DMS153 (cell line): ENCODE results near the gene ACYP2.
"Not testable (repeated sequence)": the region's sequence is repeated elsewhere in the genome, so short reads cannot be mapped to it uniquely, and the experiment has no call there.

ENCODE experiments used
- DNase-seq: peaks from one replicate; lab custom pipeline; 2025; lab: John Stamatoyannopoulos, UW

Gene ACYP2

GRCh38 chr2:54099370-54099769 is 16.0 kb upstream of the ACYP2 start:
- no peak for DNase-seq

- no peak for DNase-seq
These were observed 15.4 kb upstream of the ACYP2 start for GRCh38 chr2:54099829-54100585.

GRCh38 chr2:54100772-54101171 is 14.6 kb upstream of the ACYP2 start:
- no peak for DNase-seq

DNA sequence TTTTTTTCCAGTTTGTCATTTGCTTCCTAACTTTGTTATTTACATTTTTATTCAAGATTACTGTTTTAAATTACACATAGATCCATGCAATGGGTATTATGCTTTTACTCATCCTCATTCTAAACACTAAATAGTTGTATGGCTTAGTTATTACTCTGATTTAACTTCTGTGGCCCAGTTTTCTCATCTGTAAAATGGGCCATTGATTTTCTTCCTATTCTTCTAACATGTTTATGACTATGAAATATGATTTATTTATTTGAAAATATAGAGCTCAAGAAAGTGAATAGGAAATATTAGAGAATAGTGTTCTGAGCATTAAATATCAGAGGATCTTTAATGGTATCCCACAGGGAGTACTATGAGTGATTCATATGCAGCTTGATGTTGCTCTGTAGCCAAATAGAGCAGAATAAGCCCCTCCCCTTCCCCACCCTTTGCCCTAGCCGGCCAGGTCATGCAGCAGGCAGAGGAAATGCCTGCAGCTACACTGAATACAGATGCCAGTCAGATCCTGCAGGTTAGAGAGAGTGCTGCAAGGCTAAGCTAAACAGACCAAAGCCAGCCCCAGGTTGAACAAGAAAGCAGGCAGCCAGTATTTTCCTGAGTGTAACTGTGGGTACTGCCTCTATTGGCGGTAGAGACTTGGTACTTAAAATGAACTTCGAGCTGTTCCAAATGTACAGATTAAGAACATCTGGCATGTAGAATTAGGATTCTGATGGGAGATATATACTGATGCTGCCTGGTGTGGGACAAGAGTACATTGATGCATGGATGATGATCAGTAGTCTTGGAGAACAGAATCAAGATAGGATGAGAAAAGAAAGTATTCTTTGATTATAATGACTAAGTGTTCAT is 11.7 kb upstream of the ACYP2 start:
- peak; percentile 24 for DNase-seq

DNA sequence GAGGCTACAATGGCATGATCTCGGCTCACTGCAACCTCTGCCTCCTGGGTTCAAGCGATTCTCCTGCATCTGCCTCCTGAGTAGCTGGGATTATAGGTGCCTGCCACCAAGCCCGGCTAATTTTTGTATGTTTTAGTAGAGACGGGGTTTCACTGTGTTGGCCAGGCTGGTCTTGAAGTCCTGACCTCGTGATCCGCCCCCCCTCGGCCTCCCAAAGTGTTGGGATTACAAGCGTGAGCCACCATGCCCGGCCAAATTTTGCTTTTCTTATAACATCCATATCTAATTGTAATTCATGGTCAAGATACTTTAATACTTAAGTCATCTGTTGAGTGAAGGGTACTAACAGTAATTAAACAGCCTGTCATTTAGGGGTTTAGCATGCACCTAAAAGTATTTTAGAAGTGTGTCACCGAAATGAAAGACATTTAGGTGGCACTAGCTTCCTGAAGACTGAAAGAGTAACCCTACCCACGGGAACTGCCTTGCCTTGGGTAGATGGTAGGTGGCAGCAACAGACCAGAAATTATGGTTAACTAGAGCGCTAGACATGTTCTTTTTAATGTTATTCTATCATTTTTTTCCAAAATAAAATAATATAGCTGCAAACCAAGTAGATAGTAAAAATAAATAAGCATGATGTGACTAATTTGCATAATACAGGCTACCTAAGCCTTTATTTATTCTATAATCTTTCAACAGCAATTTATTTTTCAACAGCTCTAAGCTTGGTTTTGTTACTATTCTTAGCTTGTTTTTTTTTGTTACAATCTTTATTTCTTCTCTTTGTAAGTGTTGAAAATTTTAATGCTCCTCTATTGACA is 8.6 kb upstream of the ACYP2 start:
- DNase-seq: no peak

DNA sequence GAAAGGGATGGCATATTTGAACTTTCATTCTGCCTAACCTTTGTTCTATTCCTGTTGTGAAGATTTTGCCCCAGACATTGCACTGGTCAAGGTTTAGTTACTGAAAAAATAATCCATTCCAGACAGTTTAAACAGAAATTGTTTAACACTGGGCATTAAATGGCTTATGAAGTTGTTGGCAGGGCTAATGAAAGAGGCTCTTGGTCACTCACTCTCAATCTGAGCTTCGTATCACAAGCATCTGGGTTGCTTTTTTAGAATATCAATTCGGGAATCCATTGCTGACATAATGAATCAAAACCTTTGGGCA is 8.0 kb upstream of the ACYP2 start:
- no peak for DNase-seq

DNA sequence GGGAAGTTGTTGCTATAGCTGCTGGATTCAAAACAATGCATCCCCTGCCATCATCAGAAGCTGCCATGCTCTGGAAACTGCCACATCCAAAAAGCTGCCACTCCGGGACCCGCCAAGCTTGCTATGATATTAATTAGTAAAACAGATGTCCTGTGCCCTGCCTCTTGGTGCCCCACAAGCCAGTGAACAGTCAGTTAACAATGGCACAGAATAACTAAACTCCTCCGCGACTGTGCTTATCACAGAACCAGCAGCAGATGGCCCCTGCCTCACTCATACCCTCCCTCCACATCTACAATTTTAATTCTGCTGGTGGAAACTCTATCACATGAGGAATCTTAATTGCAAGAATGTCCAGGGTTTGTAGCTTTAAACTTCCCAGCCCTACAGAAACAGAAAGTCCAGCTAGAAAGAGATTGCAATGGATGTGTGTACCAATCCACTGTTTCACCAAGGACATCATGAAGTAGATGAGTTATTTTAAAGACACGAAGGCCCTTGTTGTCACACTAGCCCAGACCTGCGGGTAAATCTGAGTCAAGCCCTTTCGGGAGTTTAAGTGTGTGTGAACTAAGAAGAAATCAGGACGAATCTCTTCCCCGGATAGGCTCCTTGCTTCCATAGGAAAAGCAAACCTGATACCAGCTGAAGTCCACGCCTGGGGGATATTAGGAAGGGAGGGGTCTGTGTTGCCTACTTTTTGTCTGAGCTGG is 7.4 kb upstream of the ACYP2 start:
- no peak for DNase-seq

GRCh38 chr2:54109848-54110247 is 5.6 kb upstream of the ACYP2 start:
- DNase-seq: no peak

DNA sequence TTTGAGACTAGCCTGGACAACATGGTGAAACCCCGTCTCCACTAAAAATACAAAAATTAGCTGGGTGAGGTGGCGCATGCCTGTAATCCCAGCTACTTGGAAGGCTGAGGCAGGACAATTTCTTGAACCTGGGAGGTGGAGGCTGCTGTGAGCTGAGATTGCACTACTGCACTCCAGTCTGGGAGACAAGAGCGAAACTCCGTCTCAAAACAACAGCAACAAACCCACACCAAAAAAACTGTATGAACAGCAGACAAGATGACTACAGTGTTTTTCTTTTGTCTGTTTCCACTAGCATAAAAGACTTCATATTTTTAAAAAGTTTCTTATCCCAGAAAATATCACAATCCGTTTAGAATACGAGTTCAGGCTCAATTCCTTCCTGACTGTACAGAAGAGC is 936 bp upstream of the ACYP2 start:
- not testable (repeated sequence) for DNase-seq

DNA sequence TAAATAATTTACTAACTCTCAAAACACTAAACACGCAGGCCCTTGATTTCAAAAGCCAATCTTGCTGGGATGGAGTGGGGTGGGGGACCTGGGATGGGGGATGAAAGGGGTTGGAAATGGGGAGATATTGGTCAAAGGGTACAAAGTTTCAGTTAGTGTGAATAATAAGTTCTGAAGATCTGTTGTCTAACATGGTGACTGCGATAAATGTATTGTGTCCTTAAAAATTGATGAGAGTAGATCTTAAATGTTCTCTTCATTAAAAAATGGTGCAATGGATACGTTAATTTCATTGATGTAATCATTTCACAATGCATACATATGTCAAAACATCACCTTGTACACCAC is 505 bp upstream of the ACYP2 start:
- no peak for DNase-seq

GRCh38 chr2:54116598-54116997 is 1.2 kb downstream of the ACYP2 start:
- not testable (repeated sequence) for DNase-seq

- DNase-seq: no peak
These were observed 5.5 kb downstream of the ACYP2 start for GRCh38 chr2:54120950-54121349.

DNA sequence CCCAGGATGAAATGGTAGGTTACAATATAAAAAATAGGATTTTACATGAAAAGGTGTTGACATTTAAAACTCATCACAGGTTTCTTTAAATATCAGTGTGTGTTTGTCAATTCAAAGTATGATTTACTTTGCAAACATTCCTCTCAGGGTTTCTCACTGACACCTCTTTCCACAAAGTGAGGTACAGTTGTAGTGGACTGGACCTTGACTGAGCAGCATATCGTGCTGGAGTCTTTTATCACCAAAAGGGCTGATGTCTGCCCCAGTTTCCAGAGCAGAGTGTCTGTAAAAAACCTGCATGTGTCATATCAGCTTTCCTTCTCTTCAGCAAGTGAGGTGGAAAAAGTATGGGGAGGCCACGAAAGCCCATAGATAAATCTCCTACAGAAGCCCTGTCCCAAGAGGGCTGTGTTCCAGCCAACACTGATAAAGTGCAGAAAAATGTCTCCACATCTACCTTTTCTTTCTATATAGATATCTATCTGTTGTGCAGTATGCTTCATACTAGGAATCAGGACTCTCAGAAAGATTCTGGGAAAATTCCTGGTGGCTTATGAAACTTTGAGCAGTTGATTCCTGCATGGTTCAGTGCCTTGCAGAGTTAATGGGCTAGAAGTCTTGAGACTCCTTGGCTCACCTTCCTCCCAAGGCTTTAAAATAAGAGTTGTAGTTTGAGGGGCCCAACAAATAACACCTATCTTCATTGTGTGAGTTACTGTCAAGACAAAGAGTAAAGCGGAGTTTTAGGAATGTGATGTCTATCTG is 6.9 kb downstream of the ACYP2 start:
- no peak for DNase-seq

- DNase-seq: no peak
These were observed 7.5 kb downstream of the ACYP2 start for GRCh38 chr2:54122939-54123338.

GRCh38 chr2:54127174-54127573 is 11.8 kb downstream of the ACYP2 start:
- not testable (repeated sequence) for DNase-seq

DNA sequence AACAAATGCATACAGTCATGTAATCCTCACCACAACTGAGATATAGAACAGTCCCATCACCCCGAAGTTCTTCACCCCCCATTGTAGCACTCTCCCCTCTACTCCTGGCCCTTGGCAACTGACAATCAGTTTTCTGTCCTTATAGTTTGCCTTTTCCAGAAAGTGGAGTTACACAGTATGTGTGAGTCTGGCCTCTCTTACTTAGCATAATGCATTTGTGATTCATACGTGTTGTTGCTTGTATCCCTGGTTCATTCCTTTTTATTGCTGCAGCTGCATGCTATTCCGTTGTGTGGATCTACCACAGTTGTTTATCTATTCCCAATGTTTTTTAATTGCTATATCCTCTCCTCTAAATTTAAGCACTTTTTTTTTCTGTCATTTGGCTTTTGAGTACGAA is 17.6 kb downstream of the ACYP2 start:
- no peak for DNase-seq

- no peak for DNase-seq
These were observed 23.8 kb downstream of the ACYP2 start for GRCh38 chr2:54139210-54139609.

DNA sequence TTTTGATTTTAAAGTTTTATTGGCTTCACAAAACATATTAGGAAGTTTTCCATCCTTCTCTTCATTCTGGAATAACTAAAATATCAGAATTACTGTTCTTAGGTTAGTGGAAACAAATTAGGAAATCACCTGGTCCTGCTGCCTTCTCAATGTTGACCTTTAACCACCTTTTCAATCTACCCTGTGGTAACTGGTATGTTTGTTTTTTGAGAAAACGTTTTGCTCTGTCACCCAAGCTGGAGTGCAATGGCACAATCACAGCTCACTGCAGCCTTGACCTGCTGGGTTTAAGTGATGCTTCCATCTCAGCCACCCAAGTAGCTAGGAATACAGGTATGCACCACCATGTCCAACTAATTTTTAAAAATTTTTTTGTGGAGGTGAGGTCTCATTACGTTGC is 28.4 kb downstream of the ACYP2 start:
- no peak for DNase-seq

DNA sequence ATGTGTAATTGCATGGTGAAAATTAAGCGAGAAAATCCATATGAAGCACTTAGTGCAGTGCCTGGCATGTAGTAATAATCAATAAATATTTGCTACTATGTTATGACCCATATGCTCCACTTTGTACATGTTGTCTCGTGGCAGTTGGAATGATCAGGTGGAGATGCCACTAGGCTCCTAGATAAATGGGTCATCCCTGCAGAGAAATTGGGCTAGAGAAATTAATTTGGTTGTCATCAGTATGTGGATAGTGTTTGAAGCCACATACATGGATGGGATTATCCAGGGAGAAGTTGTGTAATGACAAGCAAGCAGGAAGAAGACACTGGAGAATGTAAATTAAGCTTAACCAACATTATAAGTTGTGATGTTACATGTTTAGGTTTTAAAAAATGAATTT is 33.0 kb downstream of the ACYP2 start:
- DNase-seq: no peak

GRCh38 chr2:54149638-54150441 is 34.4 kb downstream of the ACYP2 start:
- no peak for DNase-seq

GRCh38 chr2:54158311-54158710 is 42.9 kb downstream of the ACYP2 start:
- DNase-seq: no peak
